Femur (tissue), 1 donor: ENCODE data around the gene EMID1.
"Not testable (repeated sequence)": the region's sequence is repeated elsewhere in the genome, so short reads cannot be mapped to it uniquely, and the experiment has no call there.

Source experiments
- DNase-seq: peaks from one replicate; pipeline ENCODE4 v3.0.0-alpha.2; 2017

Gene EMID1

GRCh38 chr22:29231971-29232959 lies 26.6 kb downstream of the EMID1 start:
- DNase-seq: no peak

- no peak for DNase-seq
Observed at GRCh38 chr22:29233277-29233877, 27.7 kb downstream of the EMID1 start.

GRCh38 chr22:29240481-29240880 lies 34.8 kb downstream of the EMID1 start:
- DNase-seq: not testable (repeated sequence)

- no peak for DNase-seq
Observed at GRCh38 chr22:29243874-29244446, 38.3 kb downstream of the EMID1 start.

- no peak for DNase-seq
Observed at GRCh38 chr22:29244785-29245625, 39.3 kb downstream of the EMID1 start.

GRCh38 chr22:29245626-29246385 lies 40.1 kb downstream of the EMID1 start:
- DNase-seq: peak; percentile 83

- DNase-seq: not testable (repeated sequence)
Observed at GRCh38 chr22:29247891-29248290, 42.2 kb downstream of the EMID1 start.

- no peak for DNase-seq
Observed at GRCh38 chr22:29251265-29251664, 45.6 kb downstream of the EMID1 start.

GRCh38 chr22:29251981-29252911 lies 46.5 kb downstream of the EMID1 start:
- peak; percentile 41 for DNase-seq

- no peak for DNase-seq
Observed at GRCh38 chr22:29253561-29254285, 48.0 kb downstream of the EMID1 start.

- no peak for DNase-seq
Observed at GRCh38 chr22:29254286-29254660, 48.6 kb downstream of the EMID1 start.

- no peak for DNase-seq
Observed at GRCh38 chr22:29255064-29255621, 49.4 kb downstream of the EMID1 start.

GRCh38 chr22:29256606-29257325 lies 51.1 kb downstream of the EMID1 start:
- DNase-seq: no peak

- DNase-seq: no peak
Observed at GRCh38 chr22:29257751-29258181, 52.1 kb downstream of the EMID1 start.

GRCh38 chr22:29258407-29259252 lies 52.9 kb downstream of the EMID1 start:
- no peak for DNase-seq

GRCh38 chr22:29259253-29259899 lies 53.7 kb downstream of the EMID1 start:
- no peak for DNase-seq

GRCh38 chr22:29260031-29260560 lies 54.4 kb downstream of the EMID1 start:
- no peak for DNase-seq
